Measurements from ENCODE around the gene ADGRG6.

DNA sequence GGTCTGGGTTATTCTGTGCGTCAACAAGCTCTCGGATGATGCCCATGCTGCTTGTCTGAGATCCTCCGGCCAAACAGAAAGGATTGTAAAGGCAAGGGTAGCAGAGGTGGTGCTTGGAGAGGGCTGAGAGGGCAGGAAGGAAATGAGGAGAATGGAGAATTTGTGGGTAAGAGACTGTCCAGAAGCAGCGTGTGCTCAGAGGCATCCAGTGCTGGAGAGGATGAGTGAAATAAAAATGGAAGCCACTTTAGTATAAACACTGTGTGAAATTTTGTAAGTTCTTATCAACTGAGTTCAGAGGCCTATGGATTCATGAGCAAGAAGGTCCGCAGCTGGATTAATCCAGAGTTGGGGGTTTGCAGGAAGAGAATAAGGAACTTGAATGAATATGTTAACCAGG lies 59.5 kb downstream of the ADGRG6 start:
- TF ChIP-seq CTBP1 (IDR thresholded peaks at IDR 0.05; ENCODE audit: borderline replicate concordance) (no peak), BHLHE40 (IDR thresholded peaks at IDR 0.05; ENCODE audit: borderline replicate concordance) (no peak), ARNT (IDR thresholded peaks at IDR 0.05) (no peak)

Data from HEK293T (cell line).